HepG2 (cell line): ENCODE measurements around the gene TEX50. TPM values are rescaled to one million over a fixed set of nuclear protein-coding genes. Genes with fewer than 3 reads are reported as not detected.

Source experiments
- ATAC-seq: fragments of 200-7000 bp; cut with Tn5 transposase; 3 replicates; pipeline ENCODE4 v1.9.1; 2020; ENCODE audit warnings: mild to moderate bottlenecking, moderate library complexity
- BruUV-seq: library from RNA; stranded (reverse); fragments of 400-500 nt; replicated peaks from 2 replicates; lab custom pipeline; 2021; lab: Mats Ljungman, UMichigan
- CTCF ChIA-PET: fragments of 300-600 bp; formaldehyde crosslinking; extraction: SDS; loops from one replicate; lab custom pipeline; 2021; ENCODE audit warnings: low total read pairs, inconsistent platforms, low intra/inter-chr PET ratio; lab: Yijun Ruan, JAX
- POLR2A ChIA-PET: fragments of 350-600 bp; sonication (Branson Sonifier 250); formaldehyde crosslinking; loops from one replicate; lab custom pipeline; 2020; ENCODE audit warnings: antibody characterized with exemption, inconsistent platforms; lab: Yijun Ruan, JAX
- DNase-seq: peaks from one replicate; pipeline ENCODE4 v3.0.0-alpha.2; 2015; ENCODE audit warnings: low spot score
- FAIRE-seq: peaks from 3 replicates; lab custom pipeline; 2011; peaks lifted over from hg19 to GRCh38; lab: Jason Lieb, UNC
- H2AFZ ChIP-seq: one replicate; pipeline ENCODE4 v1.6.1; 2011; ENCODE audit warnings: low read length, inconsistent platforms
- H3K27ac ChIP-seq: fragments of 300-600 bp; 3 replicates; pipeline ENCODE4 v1.8.0; 2011; ENCODE audit warnings: mixed run types, mild to moderate bottlenecking, mixed read lengths, low read length, inconsistent platforms; ENCODE audit not compliant: insufficient read depth; ENCODE audit errors: extremely low read length
- H3K27me3 ChIP-seq, 2 experiments: fragments of 200-600 bp in 1 of 2; 2 replicates in 1 of 2; 3 replicates in 1 of 2; pipeline versions ENCODE4 v1.6.0 to v1.8.0; 2011; ENCODE audit warnings: low read length in 2 of 2, mild to moderate bottlenecking in 2 of 2, moderate library complexity in 2 of 2, inconsistent platforms in 1 of 2; ENCODE audit not compliant: insufficient read depth in 2 of 2, control insufficient read depth in 1 of 2
- H3K36me3 ChIP-seq, 2 experiments: fragments of 200-600 bp in 1 of 2; replicated peaks in 1 of 2; 2 replicates in 1 of 2; 3 replicates in 1 of 2; pipeline versions ENCODE4 v1.5.1 to v1.8.0; 2011; ENCODE audit warnings: low read length in 2 of 2, inconsistent platforms in 1 of 2; ENCODE audit not compliant: insufficient read depth in 2 of 2, control insufficient read depth in 1 of 2
- H3K4me1 ChIP-seq: 2 replicates; pipeline ENCODE4 v1.5.1; 2012; ENCODE audit warnings: low read length, inconsistent platforms; ENCODE audit not compliant: insufficient read depth
- H3K4me2 ChIP-seq: 2 replicates; pipeline ENCODE4 v1.6.0; 2011; ENCODE audit warnings: low read depth, low read length, inconsistent platforms
- H3K4me3 ChIP-seq, 3 experiments: fragments of 200-600 bp in 1 of 3; sonication (generic), shearing (Covaris generic) in 1 of 3; replicated peaks in 1 of 3; 2 replicates each; pipeline ENCODE4 v1.5.1; 2011 to 2016; ENCODE audit warnings: low read length in 3 of 3, inconsistent platforms in 2 of 3, low read depth in 2 of 3, mild to moderate bottlenecking in 2 of 3, control low read depth in 1 of 3, mixed read lengths in 1 of 3; ENCODE audit not compliant: insufficient read depth in 1 of 3
- H3K79me2 ChIP-seq: one replicate; pipeline ENCODE4 v1.6.1; 2011; ENCODE audit warnings: low read length, inconsistent platforms; ENCODE audit not compliant: insufficient read depth
- H3K9ac ChIP-seq: 2 replicates; pipeline ENCODE4 v1.6.0; 2011; ENCODE audit warnings: mild to moderate bottlenecking, low read depth, low read length, inconsistent platforms; ENCODE audit not compliant: insufficient read depth
- H3K9me3 ChIP-seq: 2 replicates; pipeline ENCODE4 v1.5.1; 2012; ENCODE audit warnings: mild to moderate bottlenecking, low read length
- H4K20me1 ChIP-seq: 2 replicates; pipeline ENCODE4 v1.6.0; 2011; ENCODE audit warnings: inconsistent platforms, mild to moderate bottlenecking, low read length, moderate library complexity; ENCODE audit not compliant: insufficient read depth
- ATF7-NPFF ChIP-seq: sonication (generic); formaldehyde crosslinking; IDR thresholded peaks from 2 replicates; pipeline ENCODE4 v1.8.1; 2023; ENCODE audit warnings: mild to moderate bottlenecking, low read depth, missing genetic modification reagents, moderate library complexity
- CBX2 ChIP-seq, 2 experiments: fragments of 200-600 bp in 1 of 2; sonication (generic); formaldehyde crosslinking in 1 of 2; IDR thresholded peaks; 2 replicates each; pipeline versions ENCODE4 v1.7.0 to v1.8.1; 2018 to 2022; ENCODE audit warnings: low read depth in 2 of 2, low read length in 1 of 2, mild to moderate bottlenecking in 1 of 2, missing genetic modification reagents in 1 of 2
- HNRNPH1 ChIP-seq: fragments of 200-400 bp; formaldehyde crosslinking; optimal IDR thresholded peaks from 2 replicates; pipeline ENCODE3; 2017; ENCODE audit warnings: mild to moderate bottlenecking, low read depth, low read length
- MED13 ChIP-seq: sonication (generic); formaldehyde crosslinking; IDR thresholded peaks from 2 replicates; pipeline ENCODE4 v1.5.0; 2020; ENCODE audit warnings: missing genetic modification reagents
- PLSCR1 ChIP-seq: sonication (generic); formaldehyde crosslinking; IDR thresholded peaks from 2 replicates; pipeline ENCODE4 v1.5.0; 2020; ENCODE audit warnings: missing genetic modification reagents, mild to moderate bottlenecking, borderline replicate concordance
- POLR2A ChIP-seq, 2 experiments: IDR thresholded peaks; 2 replicates each; pipeline ENCODE4 v1.6.1; 2011; ENCODE audit warnings: low read depth in 2 of 2, low read length in 2 of 2, mild to moderate bottlenecking in 1 of 2, moderate library complexity in 1 of 2; ENCODE audit not compliant: insufficient read depth in 1 of 2
- RELA ChIP-seq: sonication (generic); formaldehyde crosslinking; IDR thresholded peaks from 2 replicates; pipeline ENCODE4 v1.4.0; 2020; ENCODE audit warnings: missing genetic modification reagents
- SKIL ChIP-seq: sonication (generic); formaldehyde crosslinking; IDR thresholded peaks from 2 replicates; pipeline ENCODE4 v1.8.0; 2022; ENCODE audit warnings: missing genetic modification reagents, mild to moderate bottlenecking, moderate library complexity, borderline replicate concordance
- TCF12 ChIP-seq, 2 experiments: fragments of 450-650 bp in 1 of 2; sonication (generic) in 1 of 2; formaldehyde crosslinking in 1 of 2; IDR thresholded peaks; 2 replicates each; pipeline versions ENCODE4 v1.6.1 to v1.8.0; 2017 to 2022; ENCODE audit warnings: antibody characterized with exemption in 1 of 2, mild to moderate bottlenecking in 1 of 2, missing genetic modification reagents in 1 of 2, moderate library complexity in 1 of 2
- UBTF ChIP-seq: sonication (generic); formaldehyde crosslinking; IDR thresholded peaks from 2 replicates; pipeline ENCODE4 v1.4.0; 2020; ENCODE audit warnings: mild to moderate bottlenecking, missing genetic modification reagents
- ZMYM2 ChIP-seq: sonication (generic); formaldehyde crosslinking; IDR thresholded peaks from 2 replicates; pipeline ENCODE4 v1.8.0; 2022; ENCODE audit warnings: mild to moderate bottlenecking, missing genetic modification reagents
- ZNF563 ChIP-seq: sonication (generic); formaldehyde crosslinking; IDR thresholded peaks from 2 replicates; pipeline ENCODE4 v1.8.0; 2022; ENCODE audit warnings: mild to moderate bottlenecking, moderate library complexity, missing genetic modification reagents
- ZNF713 ChIP-seq: sonication (generic); formaldehyde crosslinking; IDR thresholded peaks from 2 replicates; pipeline ENCODE4 v1.4.0; 2020; ENCODE audit warnings: mild to moderate bottlenecking, missing genetic modification reagents
- WGBS: methylation state at CpG from one replicate; pipeline ENCODE4 v1.1.6; 2017; ENCODE audit warnings: low lambda C conversion rate; 5-methylcytosine and 5-hydroxymethylcytosine counted together
- in situ Hi-C: cut with HindIII; loops from 2 replicates; pipeline ENCODE4 v1.10.0; 2017; ENCODE audit warnings: low pct_unique_long_range_greater_than_20kb; ENCODE audit not compliant: extremely low pct_ligation_motif_present
- intact Hi-C: fragments of 100-400 bp; cut with micrococcal nuclease; formaldehyde crosslinking; loops from one replicate; pipeline ENCODE4 v1.10.0; 2022; ENCODE audit not compliant: unreplicated experiment
- polyA plus RNA-seq, 8 experiments: library from polyadenylated mRNA; depleted of rRNA in 3 of 8; stranded (reverse) in 7 of 8; unstranded in 1 of 8; fragments of >200 nt; fragmentation: Illumina TruSeq in 4 of 8; extraction: Trizol in 4 of 8; gene quantifications; 2 replicates each; pipeline versions ENCODE4 v1.2.1 to v1.2.3, GENCODE V29; 2011 to 2016; ENCODE audit warnings: low read depth in 4 of 8, missing spikeins in 1 of 8, mixed read lengths in 1 of 8; ENCODE audit not compliant: insufficient read depth in 1 of 8
- total RNA-seq, 5 experiments: library from RNA; depleted of rRNA; stranded (reverse); fragments of >200 nt; fragmentation: Illumina TruSeq; extraction: Trizol; gene quantifications; 2 replicates each; pipeline ENCODE4 v1.2.3, GENCODE V29; 2016; ENCODE audit warnings: low read depth in 1 of 5

Gene TEX50
- total and polyA plus RNA-seq, 2 of the 13 experiments (the other 11 are each of a cell fraction or from before 2014, with no cell fraction given) = not detected

GRCh38 chr1:173646656-173647055, 11.5 kb downstream of the TEX50 start:
- BruUV-seq = no TSS peak
- Histone ChIP-seq H2AFZ (no peak overlapping the region), H3K79me2 (no peaks in the 10 kb centered on the region), H3K27me3 (no peaks in the 10 kb centered on the region), H3K4me1 (no peaks in the 10 kb centered on the region), H3K9ac (no peak overlapping the region), H3K9me3 (no peaks in the 10 kb centered on the region), H4K20me1 (no peaks in the 10 kb centered on the region), H3K36me3 (no peaks in the 10 kb centered on the region), H3K4me3 (no peak overlapping the region), H3K27ac (no peak overlapping the region), H3K4me2 (no peak overlapping the region)
- CTCF ChIA-PET = no interaction called here
- 7% methylated on average over 3 of the region's 3 CpGs for whole genome bisulfite sequencing
- ATAC-seq (no peak), DNase-seq (no peak), FAIRE-seq (no peak)
- in situ Hi-C loops (no loop called here), intact Hi-C loops (no loop called here)
- POLR2A ChIA-PET = no interaction called here
- TF ChIP-seq ZNF713 = no peak
- TF ChIP-seq SKIL (CRISPR knock-in tag) = no peak
- no peak for TF ChIP-seq MED13 (CRISPR knock-in tag)
- TF ChIP-seq POLR2A (IDR thresholded peaks at IDR 0.05; ENCODE audit: insufficient read depth in 1 of 2, low read depth in 2 of 2, low read length in 2 of 2) = no peak
- no peak for TF ChIP-seq ATF7-NPFF (CRISPR knock-in tag)
- no peak for TF ChIP-seq ZMYM2 (CRISPR knock-in tag)
- TF ChIP-seq UBTF = no peak
- no peak for TF ChIP-seq RELA
- TF ChIP-seq HNRNPH1 = no peak
- TF ChIP-seq TCF12 (IDR thresholded peaks at IDR 0.05) = no peak
- no peak for TF ChIP-seq TCF12 (CRISPR knock-in tag; IDR thresholded peaks at IDR 0.05)
- TF ChIP-seq ZNF563 (CRISPR knock-in tag) = no peak
- no peak for TF ChIP-seq PLSCR1
- no peak for TF ChIP-seq CBX2 (IDR thresholded peaks at IDR 0.05; ENCODE audit: low read depth, low read length)
- TF ChIP-seq CBX2 (CRISPR knock-in tag; IDR thresholded peaks at IDR 0.05; ENCODE audit: low read depth) = no peak
